Kasumi-1 (cell line): Measurements from ENCODE around the gene PTGDR2.

Source experiments
- DNase-seq, 2 experiments: peaks; one replicate each; lab custom pipeline; 2025; lab: John Stamatoyannopoulos, UW

The PTGDR2 gene

DNA sequence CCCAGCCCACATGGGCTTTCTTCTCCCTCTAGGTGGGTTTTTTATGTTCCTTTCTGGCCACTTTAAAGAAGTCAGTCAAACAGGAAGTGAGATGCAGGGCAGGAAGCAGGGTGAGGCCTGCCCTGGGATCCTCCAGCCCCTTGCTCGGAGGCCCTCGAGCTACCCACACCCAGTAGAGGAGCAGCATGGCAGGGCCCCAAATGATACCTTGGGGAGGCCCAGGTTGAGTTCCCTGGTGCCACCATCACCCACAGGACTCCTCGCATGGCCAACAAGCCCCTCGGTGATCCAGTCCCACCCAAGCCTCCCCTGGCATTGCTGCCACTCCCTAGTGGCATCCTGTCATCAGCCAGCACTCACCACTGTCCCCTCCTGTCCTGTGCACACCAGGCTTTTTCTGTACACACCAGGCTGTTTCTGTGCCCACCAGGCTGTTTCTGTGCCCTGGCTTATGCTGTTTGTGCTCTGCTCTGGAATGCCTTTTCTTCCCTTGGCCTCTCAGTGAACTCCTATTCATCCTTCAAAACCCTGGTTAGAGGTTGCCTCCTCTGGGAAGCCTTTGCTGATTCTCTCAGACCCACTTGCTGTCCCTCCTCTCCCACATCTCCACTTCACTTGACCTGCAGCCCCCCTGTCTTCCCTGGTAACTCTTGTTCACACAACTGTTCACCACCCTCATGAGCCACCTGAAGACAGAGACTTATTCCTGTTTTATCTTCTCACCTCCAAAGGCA is 3.1 kb upstream of the PTGDR2 start:
- DNase-seq, result peak; percentile 20 to 24

GRCh38 chr11:60858236-60858635 is 2.5 kb upstream of the PTGDR2 start:
- DNase-seq, result no peak

GRCh38 chr11:60857378-60858232 is 1.9 kb upstream of the PTGDR2 start:
- DNase-seq, result no peak

- no peak for DNase-seq
Observed at GRCh38 chr11:60854847-60855725, 664 bp downstream of the PTGDR2 start.

GRCh38 chr11:60854140-60854846 is 1.5 kb downstream of the PTGDR2 start:
- peak; percentile 22 to 24 for DNase-seq

DNA sequence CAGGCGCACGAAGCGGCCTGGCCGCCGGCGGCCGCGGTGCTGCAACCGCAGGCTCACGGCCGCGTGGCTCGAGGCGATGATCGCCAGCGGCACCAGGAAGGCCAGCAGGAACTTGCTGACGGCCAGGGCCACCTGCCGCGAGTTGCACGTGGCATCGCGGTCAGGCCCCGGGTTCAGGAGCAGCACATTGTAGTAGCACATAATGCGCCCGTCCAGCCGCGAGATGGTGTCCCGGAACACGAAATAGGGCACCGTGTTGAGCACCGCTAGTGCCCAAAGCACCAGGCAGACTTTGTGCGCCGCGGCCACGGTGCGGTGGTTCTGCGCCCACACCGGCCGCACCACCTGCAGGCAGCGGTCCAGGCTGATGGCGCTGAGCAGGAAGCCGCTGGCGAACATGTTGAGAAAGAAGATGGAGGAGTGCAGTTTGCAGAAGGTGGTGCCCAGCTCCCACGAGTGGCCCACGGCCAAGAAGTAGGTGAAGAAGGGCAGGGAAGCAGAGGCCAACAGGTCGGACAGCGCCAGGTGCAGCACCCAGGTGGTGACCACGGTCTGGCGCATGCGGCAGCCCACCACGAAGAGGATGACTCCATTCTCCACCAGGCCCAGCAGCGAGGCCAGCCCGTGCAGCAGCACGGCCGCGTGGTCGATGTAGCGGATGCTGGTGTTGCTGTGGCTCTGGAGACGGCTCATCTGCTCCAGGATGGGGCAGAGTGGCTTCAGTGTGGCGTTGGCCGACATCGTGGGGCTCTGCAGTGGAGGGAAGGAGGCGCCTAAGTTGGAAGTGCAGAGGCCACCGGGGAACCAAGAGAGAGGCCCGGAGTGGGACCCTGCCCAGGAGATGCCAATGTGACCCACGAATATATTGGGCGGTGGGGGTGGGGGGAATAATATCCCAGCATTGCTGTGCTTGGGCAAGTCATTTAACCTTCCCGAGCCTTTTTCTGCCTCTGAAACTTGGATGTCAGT is 2.5 kb downstream of the PTGDR2 start:
- no peak for DNase-seq

DNA sequence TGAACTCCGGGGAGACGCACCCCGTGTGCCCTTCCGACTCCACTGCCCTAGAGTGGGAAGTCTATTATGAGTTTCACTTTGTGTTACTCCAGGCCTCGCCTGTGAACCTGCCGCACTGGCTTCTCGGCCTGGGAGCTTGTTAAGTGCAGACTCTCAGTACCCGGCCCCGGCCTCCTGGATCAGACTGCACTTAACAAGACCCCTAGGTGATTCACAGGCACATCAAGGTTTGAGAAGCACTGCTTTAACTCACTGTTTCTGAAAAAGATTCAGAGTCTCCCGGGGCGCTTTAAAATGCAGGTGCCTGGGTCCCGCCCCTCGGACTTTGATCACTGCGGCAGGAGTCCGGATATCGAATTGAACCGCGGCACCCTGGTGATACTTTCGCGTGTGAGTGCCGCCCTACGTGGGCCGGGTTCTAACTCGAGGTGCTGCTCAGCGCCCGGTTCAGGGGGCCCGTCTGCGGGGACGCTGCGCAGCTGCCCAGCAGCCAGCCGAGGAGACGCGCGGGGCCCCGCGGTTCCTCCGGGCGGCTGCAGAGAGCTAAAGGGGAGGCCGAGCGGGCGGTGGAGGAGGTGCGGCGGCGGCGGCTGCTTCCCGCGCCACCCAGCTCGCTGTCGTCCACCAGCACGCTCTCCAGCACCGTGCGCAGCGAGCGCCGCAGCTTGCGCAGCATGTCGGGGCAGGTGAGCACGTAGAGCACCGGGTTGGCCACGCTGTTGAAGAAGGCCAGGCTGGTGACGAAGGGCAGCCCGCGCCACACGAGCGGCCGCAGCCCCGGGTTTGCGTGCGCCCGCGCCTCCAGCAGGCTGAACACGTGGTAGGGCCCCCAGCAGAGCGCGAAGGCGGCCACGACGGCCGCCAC is 3.4 kb downstream of the PTGDR2 start:
- no peak for DNase-seq

GRCh38 chr11:60851327-60852104 is 4.2 kb downstream of the PTGDR2 start:
- no peak for DNase-seq

GRCh38 chr11:60849641-60850520 is 5.9 kb downstream of the PTGDR2 start:
- no peak for DNase-seq

DNA sequence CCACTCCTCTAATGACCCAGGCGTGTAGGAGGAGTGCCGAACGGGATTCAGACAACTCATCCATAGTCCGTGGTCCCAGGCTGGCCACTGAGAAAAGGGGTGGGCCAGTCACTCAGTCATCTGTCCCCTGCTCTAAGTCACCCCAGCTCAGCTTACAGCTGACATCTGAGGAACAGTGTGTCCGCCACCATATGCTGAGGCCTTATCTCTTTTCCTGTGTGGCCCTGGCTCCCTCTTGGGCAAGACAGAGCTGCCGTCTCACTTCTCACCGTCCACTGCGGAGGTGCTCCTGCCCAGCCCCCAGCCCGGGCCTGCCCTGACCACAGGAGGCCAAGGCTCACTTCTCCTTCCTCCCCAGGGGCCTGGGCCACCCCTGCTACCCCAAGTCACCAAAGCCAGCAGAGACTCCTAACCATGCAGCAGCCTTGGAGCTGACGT is 7.0 kb downstream of the PTGDR2 start:
- DNase-seq, result no peak

DNA sequence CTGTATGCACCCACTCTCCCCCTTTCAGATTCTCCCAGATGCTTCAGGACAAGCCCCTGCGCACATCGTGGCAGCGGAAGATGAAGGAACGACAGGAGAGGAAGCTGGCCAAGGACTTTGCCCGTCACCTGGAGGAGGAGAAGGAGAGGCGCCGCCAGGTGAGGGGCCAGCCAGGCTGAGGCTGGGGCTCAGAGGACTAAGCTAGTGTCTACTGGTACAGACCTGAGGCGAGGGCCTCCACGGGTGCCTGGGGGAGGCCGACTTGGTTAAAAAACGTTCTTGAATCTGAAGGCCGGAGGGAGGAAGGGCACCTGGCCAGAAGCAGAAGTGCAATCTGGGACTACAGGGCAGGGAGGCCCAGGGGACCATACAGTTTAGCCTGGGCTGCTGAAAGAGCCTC is 7.9 kb downstream of the PTGDR2 start:
- DNase-seq, result no peak

DNA sequence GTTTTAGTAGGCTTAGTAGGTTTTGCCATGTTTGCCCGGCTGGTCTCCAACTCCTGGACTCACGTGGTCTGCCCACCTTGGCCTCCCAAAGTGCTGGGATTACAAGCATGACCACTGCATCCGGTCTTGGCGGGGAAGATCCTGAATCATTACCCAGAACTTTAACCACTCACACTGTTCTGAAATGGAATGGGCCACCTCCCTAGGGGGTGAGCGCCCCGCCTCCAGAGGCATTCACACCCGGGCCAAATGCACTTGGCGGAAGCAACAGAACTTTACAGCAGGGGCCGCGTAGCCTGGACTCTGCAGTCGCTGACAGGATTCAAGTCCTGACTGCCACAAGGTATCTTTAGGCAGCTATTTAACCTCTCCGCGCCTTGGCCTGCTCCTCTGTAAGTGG is 8.5 kb downstream of the PTGDR2 start:
- no peak for DNase-seq

DNA sequence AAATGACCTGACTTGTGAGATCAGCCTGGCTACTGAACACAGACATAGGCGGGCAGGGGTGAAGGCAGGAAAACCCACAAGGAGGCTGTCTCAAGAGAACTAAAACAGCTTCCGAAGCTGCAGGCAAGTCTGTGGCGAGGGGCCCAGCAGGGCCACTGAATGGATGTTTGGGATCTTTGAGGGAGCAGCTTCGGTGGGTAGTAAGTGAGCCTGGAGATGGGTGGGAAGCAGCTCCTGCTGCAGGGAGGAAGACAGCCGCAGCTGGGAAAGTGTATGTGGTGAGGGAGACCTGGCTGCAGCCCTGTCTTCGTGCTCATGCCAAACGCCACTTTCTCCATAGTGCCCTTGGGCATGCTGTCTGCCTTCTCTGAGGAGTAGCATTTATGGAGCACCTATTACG is 10.4 kb downstream of the PTGDR2 start:
- no peak for DNase-seq

GRCh38 chr11:60844870-60845221 is 10.9 kb downstream of the PTGDR2 start:
- no peak for DNase-seq

- no peak for DNase-seq
Observed at GRCh38 chr11:60844045-60844869, 11.5 kb downstream of the PTGDR2 start.

DNA sequence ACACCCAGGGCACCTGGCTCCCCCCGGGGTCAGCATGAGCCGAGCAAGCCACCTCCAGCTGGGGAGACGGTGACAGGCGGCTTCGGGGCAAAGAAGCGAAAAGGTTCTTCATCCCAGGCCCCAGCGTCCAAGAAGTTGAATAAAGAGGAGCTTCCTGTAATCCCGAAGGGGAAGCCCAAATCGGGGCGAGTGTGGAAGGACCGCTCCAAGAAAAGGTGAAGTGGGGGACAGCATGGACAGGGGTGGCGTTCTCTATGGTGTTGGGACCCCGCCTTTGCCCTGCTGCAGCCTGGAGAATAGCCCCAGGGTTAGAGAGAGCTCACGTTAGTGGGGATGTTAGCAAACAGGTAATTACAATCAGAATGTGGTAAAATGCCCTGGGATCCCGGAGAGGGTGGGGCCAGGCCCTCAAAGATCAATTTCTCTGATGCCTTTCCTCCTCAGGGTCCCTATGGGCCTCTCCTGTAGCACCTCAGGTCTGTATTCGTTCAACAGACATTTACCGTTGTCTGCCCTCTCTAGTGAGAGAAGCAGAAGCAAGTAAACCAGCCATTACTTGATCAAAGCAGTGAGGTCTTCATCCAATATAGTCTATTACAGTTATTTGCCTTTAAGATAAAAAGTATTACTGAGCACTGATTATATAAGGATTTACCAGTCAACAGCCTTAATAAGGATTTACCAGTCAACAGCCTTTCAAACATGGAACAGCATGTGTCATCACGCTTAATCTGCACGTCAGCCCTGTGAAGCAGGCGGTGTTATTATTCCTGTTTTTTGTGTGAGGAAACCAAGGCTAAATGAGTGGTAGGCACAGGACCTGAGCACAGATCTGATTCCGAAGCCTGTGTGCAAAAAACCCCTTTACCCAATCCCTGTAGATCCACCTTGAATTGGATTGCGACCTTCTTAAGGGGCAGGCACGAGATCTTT is 12.8 kb downstream of the PTGDR2 start:
- peak in 1 of 2 experiments; percentile 16 for DNase-seq
